Mucosa of descending colon (tissue), 3 donors: Measurements from ENCODE around the gene CST1. TPM values are rescaled to one million over a fixed set of nuclear protein-coding genes. Genes with fewer than 3 reads are reported as not detected.
"Not testable (repeated sequence)": the region's sequence is repeated elsewhere in the genome, so short reads cannot be mapped to it uniquely, and the experiment has no call there.

ENCODE experiments used
- ATAC-seq: fragments of 200-7000 bp; cut with Tn5 transposase; one replicate; pipeline ENCODE4 v1.9.1; 2020; ENCODE audit warnings: mild to moderate bottlenecking, moderate library complexity
- DNase-seq, 3 donors: peaks; one replicate each; pipeline ENCODE4 v3.0.0-alpha.2; 2020
- H3K36me3 ChIP-seq: fragments of 200-600 bp; one replicate; pipeline ENCODE4 v1.8.0; 2021; ENCODE audit warnings: low read depth, mild to moderate bottlenecking
- H3K4me1 ChIP-seq: fragments of 200-600 bp; one replicate; pipeline ENCODE4 v1.8.0; 2021; ENCODE audit warnings: low read depth, mild to moderate bottlenecking
- H3K4me3 ChIP-seq: fragments of 200-600 bp; one replicate; pipeline ENCODE4 v1.8.0; 2021; ENCODE audit warnings: mild to moderate bottlenecking
- H3K9me3 ChIP-seq: fragments of 200-600 bp; one replicate; pipeline ENCODE4 v1.8.0; 2021; ENCODE audit warnings: mild to moderate bottlenecking
- intact Hi-C, 2 donors: fragments of 100-400 bp; cut with DNase I in 1 of 2; cut with micrococcal nuclease in 1 of 2; formaldehyde crosslinking; loops; one replicate each; pipeline versions ENCODE4 v1.11.0 to v1.11.1; 2022; cut with DNase I, micrococcal nuclease
- total RNA-seq, 3 donors: library from RNA; stranded (reverse); fragmentation: NEBNext Ultra II Directional in 2 of 3; extraction: Animal tissue kit (Norgen Biotek cat#: 25700) in 2 of 3; gene quantifications; one replicate each; pipeline versions ENCODE4 v1.2.1 to v1.2.4, GENCODE V29; 2021 to 2023
- TF ChIP-seq, protein P1 (sequence below): fragments of 200-600 bp; IDR thresholded peaks from one replicate; pipeline ENCODE4 v1.8.0; 2022; ENCODE audit warnings: antibody characterized with exemption, mild to moderate bottlenecking
- donor health status: DM: no; HTN: no; CAD: no; lungs with moderate emphysema.
- donor health status: DM: no; HTN: no; CAD: no.
- donor health status: DM: no; HTN: yes; CAD: no.

The CST1 gene
- total RNA-seq, 3 donors from 2014 or later = not detected

DNA sequence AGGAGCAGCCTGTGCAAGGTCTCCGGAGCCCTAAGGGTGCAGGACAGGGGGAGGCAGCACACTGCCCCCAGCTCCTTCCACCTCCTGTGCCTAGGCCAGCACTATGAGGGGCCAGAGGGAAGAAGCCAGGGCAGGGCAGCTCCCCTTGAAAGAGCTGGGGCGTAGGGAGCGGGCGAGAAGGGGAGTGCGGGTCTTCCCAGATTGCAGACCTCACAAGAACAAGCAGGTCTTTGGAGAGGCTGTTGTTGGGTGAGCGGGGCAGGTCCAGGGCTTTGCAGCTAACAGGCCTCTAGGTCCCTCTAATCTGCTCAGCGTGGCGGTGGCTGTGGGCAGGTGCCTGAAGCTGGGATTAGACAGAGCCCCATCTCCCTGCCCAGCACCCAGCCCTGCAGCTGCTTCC lies 22.4 kb upstream of the CST1 start:
- H3K4me1 ChIP-seq = no peaks in the 10 kb centered on the region
- H3K36me3 ChIP-seq = no peaks in the 10 kb centered on the region
- TF ChIP-seq, protein P1, sequence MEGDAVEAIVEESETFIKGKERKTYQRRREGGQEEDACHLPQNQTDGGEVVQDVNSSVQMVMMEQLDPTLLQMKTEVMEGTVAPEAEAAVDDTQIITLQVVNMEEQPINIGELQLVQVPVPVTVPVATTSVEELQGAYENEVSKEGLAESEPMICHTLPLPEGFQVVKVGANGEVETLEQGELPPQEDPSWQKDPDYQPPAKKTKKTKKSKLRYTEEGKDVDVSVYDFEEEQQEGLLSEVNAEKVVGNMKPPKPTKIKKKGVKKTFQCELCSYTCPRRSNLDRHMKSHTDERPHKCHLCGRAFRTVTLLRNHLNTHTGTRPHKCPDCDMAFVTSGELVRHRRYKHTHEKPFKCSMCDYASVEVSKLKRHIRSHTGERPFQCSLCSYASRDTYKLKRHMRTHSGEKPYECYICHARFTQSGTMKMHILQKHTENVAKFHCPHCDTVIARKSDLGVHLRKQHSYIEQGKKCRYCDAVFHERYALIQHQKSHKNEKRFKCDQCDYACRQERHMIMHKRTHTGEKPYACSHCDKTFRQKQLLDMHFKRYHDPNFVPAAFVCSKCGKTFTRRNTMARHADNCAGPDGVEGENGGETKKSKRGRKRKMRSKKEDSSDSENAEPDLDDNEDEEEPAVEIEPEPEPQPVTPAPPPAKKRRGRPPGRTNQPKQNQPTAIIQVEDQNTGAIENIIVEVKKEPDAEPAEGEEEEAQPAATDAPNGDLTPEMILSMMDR = no peak
- H3K9me3 ChIP-seq = no peaks in the 10 kb centered on the region
- no peak for DNase-seq
- no peak for ATAC-seq
- H3K4me3 ChIP-seq = no peak overlapping the region
- intact Hi-C loops = no loop called here

DNA sequence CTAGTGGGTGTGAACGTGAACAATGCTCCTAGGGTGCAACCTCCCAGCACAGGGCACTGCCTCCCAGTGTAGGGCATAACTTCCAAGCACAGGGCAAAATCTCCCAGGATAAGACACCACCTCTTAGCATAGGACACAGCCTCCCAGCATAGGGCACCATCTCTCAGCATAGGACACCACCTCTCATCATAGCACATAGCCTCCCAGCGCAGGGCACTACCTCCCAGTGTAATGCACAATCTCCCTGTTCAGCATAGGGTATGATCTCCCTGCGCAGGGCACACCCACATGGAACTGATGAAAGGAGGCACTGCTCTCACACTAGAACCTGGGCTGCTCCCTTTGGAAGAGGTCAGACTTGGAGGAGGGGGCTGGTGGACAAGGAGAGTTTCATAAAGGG lies 21.3 kb upstream of the CST1 start:
- Histone ChIP-seq H3K4me3 (no peak overlapping the region), H3K4me1 (no peaks in the 10 kb centered on the region), H3K9me3 (no peaks in the 10 kb centered on the region), H3K36me3 (no peaks in the 10 kb centered on the region)
- TF ChIP-seq, protein P1 = no peak
- intact Hi-C loops = no loop called here
- no peak for DNase-seq
- no peak for ATAC-seq

DNA sequence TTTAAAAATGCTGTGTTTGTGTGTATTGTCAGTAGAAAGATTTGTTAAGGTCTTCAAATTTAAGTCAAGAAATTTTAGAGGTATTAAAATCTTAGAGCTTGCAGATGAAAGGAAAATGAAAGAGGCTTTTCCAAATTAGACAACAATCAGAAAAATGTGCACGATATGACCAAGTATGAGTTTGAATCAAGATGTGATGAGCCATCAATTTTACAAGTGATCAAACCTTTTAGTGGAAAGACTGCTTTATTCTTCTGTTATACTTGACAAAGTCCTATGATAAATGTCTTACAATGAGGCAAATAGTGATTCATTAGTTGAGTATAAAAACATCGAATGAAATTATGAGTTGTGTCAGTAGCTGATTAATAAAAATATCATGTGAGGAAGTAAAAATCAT lies 19.6 kb upstream of the CST1 start:
- no peak for DNase-seq
- TF ChIP-seq, protein P1 = no peak
- ATAC-seq = no peak
- Histone ChIP-seq H3K4me1 (no peaks in the 10 kb centered on the region), H3K4me3 (no peak overlapping the region), H3K36me3 (no peaks in the 10 kb centered on the region), H3K9me3 (no peaks in the 10 kb centered on the region)
- intact Hi-C loops = no loop called here

DNA sequence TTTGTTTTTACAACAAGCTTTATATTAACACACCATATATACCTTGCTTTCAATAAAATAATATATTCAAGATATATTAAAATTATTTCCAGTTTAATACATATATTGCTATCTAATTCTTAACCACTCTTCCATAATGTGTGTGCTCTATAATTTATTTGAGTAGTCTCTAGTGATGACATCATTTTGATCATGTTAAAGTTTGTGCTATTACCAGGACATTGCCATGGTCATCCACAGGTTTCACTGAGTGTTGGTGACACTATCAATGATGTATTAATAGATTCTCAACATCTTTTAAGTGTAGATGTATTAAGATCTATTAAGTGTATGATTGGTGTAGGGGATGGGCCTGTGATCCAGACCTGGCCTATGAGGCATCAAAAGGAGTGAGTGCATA lies 17.8 kb upstream of the CST1 start:
- ATAC-seq, H3K9me3 ChIP-seq, H3K36me3 ChIP-seq, H3K4me3 ChIP-seq, DNase-seq, intact Hi-C loops, H3K4me1 ChIP-seq: not testable (repeated sequence)

DNA sequence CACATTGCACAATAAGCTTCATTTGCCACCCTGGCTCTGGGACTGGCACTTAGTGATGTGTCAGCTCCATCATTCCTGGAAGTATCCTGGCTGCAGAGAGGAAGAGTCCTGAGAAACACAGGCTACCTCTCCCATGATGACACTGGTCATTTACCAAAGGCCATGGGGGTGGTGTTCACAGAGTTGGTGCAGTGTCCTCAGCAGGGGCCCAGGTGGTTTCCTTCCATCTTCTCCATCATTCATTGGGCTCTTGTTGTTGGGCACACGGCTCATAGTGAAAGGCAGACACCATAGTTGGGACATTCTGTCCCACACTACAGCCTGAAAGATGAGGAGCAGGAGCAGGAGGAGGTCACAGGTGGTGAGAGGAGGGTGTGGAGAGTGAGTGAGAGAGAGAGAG lies 15.8 kb upstream of the CST1 start:
- TF ChIP-seq, protein P1 = no peak
- Histone ChIP-seq H3K4me3 (no peak overlapping the region), H3K9me3 (no peaks in the 10 kb centered on the region), H3K4me1 (no peaks in the 10 kb centered on the region), H3K36me3 (no peaks in the 10 kb centered on the region)
- ATAC-seq (no peak), DNase-seq (no peak)
- intact Hi-C loops = no loop called here

DNA sequence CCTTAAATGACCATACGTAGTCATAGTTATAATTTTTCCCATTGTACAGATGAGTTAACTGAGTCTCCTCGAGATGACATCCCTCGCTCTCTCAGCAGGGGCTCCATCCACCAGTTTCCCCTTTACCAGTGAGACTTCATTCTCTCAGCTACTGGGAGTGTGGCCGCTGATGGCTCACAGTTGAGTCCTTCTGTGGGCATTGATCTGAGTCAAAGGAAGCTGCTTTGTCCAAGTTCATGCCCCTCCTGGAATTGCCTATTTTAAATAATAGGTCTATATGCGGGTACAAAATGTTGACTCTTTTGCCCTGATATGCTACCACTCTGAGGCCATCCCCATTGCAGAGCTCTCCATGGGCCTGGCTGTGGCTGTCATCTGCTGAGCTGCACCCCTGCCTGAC lies 14.8 kb upstream of the CST1 start:
- no peaks in the 10 kb centered on the region for H3K4me1 ChIP-seq
- ATAC-seq (no peak), DNase-seq (no peak)
- H3K9me3 ChIP-seq = no peaks in the 10 kb centered on the region
- intact Hi-C loops = no loop called here
- no peaks in the 10 kb centered on the region for H3K36me3 ChIP-seq
- no peak overlapping the region for H3K4me3 ChIP-seq
- TF ChIP-seq, protein P1 = no peak

DNA sequence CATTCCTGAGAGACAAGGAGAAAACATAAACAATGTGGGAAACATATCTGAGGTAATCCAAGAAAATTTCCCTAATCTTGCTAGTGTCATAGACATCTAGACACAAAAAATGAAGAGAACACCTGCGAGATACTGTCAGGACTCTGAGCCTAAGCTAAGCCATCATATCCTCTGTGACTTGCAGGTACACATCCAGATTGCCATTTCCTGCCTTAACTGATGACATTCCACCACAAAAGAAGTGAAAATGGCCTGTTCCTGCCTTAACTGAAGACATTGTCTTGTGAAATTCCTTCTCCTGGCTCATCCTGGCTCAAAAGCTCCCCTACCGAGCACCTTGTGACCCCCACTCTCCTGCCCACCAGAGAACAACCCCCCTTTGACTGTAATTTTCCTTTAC lies 13.9 kb upstream of the CST1 start:
- DNase-seq, H3K4me3 ChIP-seq, intact Hi-C loops, H3K36me3 ChIP-seq, H3K9me3 ChIP-seq, ATAC-seq, H3K4me1 ChIP-seq: not testable (repeated sequence)
